K562 (cell line): ENCODE measurements around the gene EXOSC6. TPM values are rescaled to one million over a fixed set of nuclear protein-coding genes. Genes with fewer than 3 reads are reported as not detected.

ENCODE experiments used
- BCOR ChIP-seq: fragments of 450-650 bp; IDR thresholded peaks from 2 replicates; pipeline ENCODE4 v1.6.1; 2016
- CGGBP1 ChIP-seq: fragments of 250-450 bp; sonication (Bioruptor Pico); IDR thresholded peaks from 2 replicates; pipeline ENCODE4 v1.9.0; 2021; ENCODE audit warnings: mild to moderate bottlenecking
- CHD7 ChIP-seq: fragments of 200-600 bp; sonication (generic); IDR thresholded peaks from one replicate; pipeline ENCODE4 v1.6.1; 2012; ENCODE audit warnings: mild to moderate bottlenecking, low read depth, low read length, inconsistent platforms
- MCM7 ChIP-seq, 2 experiments: fragments of 450-650 bp; IDR thresholded peaks; 2 replicates each; pipeline ENCODE4 v1.6.1; 2016 to 2018
- NCOA1 ChIP-seq: fragments of 450-650 bp; IDR thresholded peaks from 2 replicates; pipeline ENCODE4 v1.6.1; 2016; ENCODE audit warnings: low read depth
- ZBTB2 ChIP-seq: fragments of 450-650 bp; IDR thresholded peaks from 2 replicates; pipeline ENCODE4 v1.6.1; 2016; ENCODE audit warnings: antibody characterized with exemption
- ZEB2 ChIP-seq: fragments of 450-650 bp; IDR thresholded peaks from 2 replicates; pipeline ENCODE4 v1.6.1; 2016
- ZNF212 ChIP-seq: fragments of 450-650 bp; formaldehyde crosslinking; IDR thresholded peaks from 2 replicates; pipeline ENCODE4 v1.4.0; 2020; ENCODE audit warnings: mild to moderate bottlenecking
- ZNF586 ChIP-seq: fragments of 450-650 bp; formaldehyde crosslinking; conservative IDR thresholded peaks from 2 replicates; pipeline ENCODE4 v1.4.0; 2020; ENCODE audit warnings: mild to moderate bottlenecking, moderate library complexity
- ZNF764 ChIP-seq: fragments of 250-450 bp; sonication (Bioruptor Pico); IDR thresholded peaks from 2 replicates; pipeline ENCODE4 v1.4.0; 2020; ENCODE audit warnings: low read depth, mild to moderate bottlenecking, moderate library complexity
- polyA plus RNA-seq, 8 experiments: library from polyadenylated mRNA; depleted of rRNA in 4 of 8; stranded (reverse) in 5 of 8; unstranded in 3 of 8; fragments of >200 nt; fragmentation: Nextera tagmentation in 2 of 8; fragmentation: Illumina TruSeq in 1 of 8; extraction: Ambion mirVana in 2 of 8; extraction: Trizol in 1 of 8; gene quantifications; 2 replicates each; pipeline versions ENCODE4 v1.2.1 to v1.2.3, GENCODE V29; 2011 to 2014; ENCODE audit warnings: inconsistent platforms in 1 of 8, missing spikeins in 1 of 8
- total RNA-seq, 7 experiments: library from RNA; depleted of rRNA in 6 of 7; stranded (reverse); fragments of >200 nt in 6 of 7; fragmentation: Illumina TruSeq in 2 of 7; extraction: Trizol in 2 of 7; gene quantifications; 2 replicates each; pipeline versions ENCODE4 v1.2.1 to v1.2.3, GENCODE V29; 2011 to 2021; ENCODE audit warnings: low replicate concordance in 1 of 7
- TF ChIP-seq, protein P1 (sequence below), 2 experiments: IDR thresholded peaks; 2 replicates each; pipeline ENCODE4 v1.6.1; 2012; ENCODE audit warnings: improper control_type of control experiment in 2 of 2, low read depth in 2 of 2, low read length in 2 of 2, borderline replicate concordance in 1 of 2

Gene EXOSC6
- total and polyA plus RNA-seq, 9 of the 15 experiments (the other 6 are each of a cell fraction or from before 2014, with no cell fraction given): 9.2 to 29.0 (median 15.6) TPM

DNA sequence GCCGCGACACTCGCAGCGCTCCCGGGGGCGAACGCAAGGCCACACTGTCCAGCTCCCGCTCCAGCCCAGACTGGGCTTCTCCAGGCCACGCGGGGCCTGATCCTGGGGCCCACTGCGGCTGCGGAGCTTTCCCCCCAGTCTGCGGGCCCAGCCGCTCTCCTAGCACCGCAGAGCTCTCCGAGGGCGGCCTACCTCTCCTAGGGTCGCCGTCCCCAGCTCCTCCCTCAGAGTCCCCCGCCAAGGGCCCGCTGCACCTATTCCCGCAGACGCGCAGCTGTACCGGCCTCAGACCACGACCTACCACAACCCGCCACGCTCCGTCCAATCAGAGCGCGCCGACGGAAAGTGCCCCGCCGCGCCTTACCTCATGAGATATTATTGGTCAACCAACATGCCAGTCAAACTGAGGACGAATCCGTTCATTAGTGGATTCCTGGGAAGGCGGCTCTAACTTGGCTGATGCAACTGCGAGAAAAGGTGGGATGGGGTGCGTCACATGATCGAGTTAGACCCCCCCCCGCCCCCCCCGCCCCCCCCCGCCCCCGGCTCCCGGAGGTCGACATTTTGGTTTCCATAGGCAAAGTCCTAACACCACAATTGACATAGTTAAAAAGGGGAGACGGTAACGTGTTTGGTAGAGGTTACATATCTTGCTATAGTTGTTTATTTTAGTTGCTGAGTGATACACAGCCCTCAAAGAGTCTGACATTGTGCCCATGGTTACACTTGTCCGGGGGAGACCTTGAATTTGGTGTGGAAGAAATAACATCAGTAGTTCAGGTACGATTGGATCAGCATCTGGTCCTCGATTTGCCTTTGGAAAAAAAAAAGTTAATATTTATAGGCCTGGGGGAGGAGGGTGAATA lies 37.7 kb upstream of the EXOSC6 start, which contains the start of gene AARS1 (continued):
- TF ChIP-seq CHD7: no peak
- TF ChIP-seq MCM7 (IDR thresholded peaks at IDR 0.05): no peak
- TF ChIP-seq ZBTB2: no peak
- TF ChIP-seq ZNF764 (CRISPR knock-in tag): peak; percentile 84
- TF ChIP-seq ZNF212: no peak
- TF ChIP-seq, protein P1, sequence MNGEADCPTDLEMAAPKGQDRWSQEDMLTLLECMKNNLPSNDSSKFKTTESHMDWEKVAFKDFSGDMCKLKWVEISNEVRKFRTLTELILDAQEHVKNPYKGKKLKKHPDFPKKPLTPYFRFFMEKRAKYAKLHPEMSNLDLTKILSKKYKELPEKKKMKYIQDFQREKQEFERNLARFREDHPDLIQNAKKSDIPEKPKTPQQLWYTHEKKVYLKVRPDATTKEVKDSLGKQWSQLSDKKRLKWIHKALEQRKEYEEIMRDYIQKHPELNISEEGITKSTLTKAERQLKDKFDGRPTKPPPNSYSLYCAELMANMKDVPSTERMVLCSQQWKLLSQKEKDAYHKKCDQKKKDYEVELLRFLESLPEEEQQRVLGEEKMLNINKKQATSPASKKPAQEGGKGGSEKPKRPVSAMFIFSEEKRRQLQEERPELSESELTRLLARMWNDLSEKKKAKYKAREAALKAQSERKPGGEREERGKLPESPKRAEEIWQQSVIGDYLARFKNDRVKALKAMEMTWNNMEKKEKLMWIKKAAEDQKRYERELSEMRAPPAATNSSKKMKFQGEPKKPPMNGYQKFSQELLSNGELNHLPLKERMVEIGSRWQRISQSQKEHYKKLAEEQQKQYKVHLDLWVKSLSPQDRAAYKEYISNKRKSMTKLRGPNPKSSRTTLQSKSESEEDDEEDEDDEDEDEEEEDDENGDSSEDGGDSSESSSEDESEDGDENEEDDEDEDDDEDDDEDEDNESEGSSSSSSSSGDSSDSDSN (IDR thresholded peaks at IDR 0.05; ENCODE audit: borderline replicate concordance in 1 of 2, low read depth in 2 of 2, low read length in 2 of 2): peak; percentile 44 to 85; a peak in 2 of 4 replicates
- peak; percentile 87; the same call in 1 of the 2 replicates for TF ChIP-seq ZNF586
- TF ChIP-seq CGGBP1: peak; percentile 80
- TF ChIP-seq NCOA1: no peak
- TF ChIP-seq ZEB2: no peak
- TF ChIP-seq BCOR: no peak; the same call in 1 of the 2 replicates
